Left ventricle myocardium superior (tissue), 1 donor: ENCODE data around the gene HARS1. TPM values are rescaled to one million over a fixed set of nuclear protein-coding genes. Genes with fewer than 3 reads are reported as not detected.
"Not testable (repeated sequence)": the region's sequence is repeated elsewhere in the genome, so short reads cannot be mapped to it uniquely, and the experiment has no call there.

Experiments
- ATAC-seq: fragments of 200-7000 bp; cut with Tn5 transposase; one replicate; pipeline ENCODE4 v1.9.1; 2020; ENCODE audit warnings: mild to moderate bottlenecking, moderate library complexity
- DNase-seq: peaks from one replicate; pipeline ENCODE4 v3.0.0-alpha.2; 2020
- intact Hi-C: fragments of 100-400 bp; cut with micrococcal nuclease; formaldehyde crosslinking; loops from one replicate; pipeline ENCODE4 v1.11.0; 2022
- microRNA-seq: library from miRNA; unstranded; fragments of <30 nt; microRNA quantifications from one replicate; pipeline ENCODE4 v1.2.0, GENCODE V29; 2020; ENCODE audit warnings: borderline number of aligned reads
- total RNA-seq: library from RNA; stranded (reverse); fragmentation: NEBNext Ultra II Directional; extraction: Animal tissue kit (Norgen Biotek cat#: 25700); gene quantifications from one replicate; pipeline ENCODE4 v1.2.1, GENCODE V29; 2021
- donor health status: DM: no; HTN: yes; CAD: no; lungs with severe emphysema.

Gene HARS1
- total RNA-seq, 1 donor from 2014 or later: 36.7 TPM

DNA sequence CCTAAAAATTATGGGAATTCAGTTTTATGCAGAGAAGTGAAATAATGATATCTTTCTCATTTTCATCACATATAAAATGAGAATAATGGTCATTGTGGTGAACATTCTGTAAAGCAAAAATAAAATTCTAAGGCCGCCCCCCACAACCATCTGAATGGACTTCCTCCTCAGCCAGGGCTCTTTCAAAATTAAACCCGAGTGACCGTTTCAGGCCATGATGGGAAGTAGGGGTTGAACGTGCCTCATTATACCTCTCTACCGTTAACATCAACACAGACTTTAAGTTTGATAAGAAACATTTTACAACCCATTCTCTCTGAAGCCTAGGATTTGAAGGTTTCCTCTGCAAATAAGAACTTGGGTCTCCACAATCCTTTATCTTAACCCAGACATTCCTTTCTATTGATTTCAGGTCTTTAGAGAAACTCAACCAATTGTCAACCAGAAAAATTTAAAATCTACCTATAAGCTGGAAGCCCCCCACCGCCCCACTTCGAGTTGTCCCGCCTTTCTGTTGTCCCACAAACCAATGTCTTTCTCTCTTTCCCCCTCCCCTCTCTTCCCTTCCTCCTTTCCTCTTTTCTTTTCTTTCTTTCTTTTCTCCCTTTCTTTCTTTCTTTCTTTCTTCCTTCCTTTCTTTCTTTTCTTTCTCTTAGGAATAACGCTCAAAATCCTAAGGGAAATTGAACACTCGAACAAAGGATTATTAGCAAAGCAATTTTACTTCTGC is 53.6 kb downstream of the HARS1 start:
- ATAC-seq (no peak), DNase-seq (no peak)
- intact Hi-C loops: loop anchor here (10.0 kb wide), 1 partner anchor 63 kb away; no protein-coding TSS in a partner anchor

DNA sequence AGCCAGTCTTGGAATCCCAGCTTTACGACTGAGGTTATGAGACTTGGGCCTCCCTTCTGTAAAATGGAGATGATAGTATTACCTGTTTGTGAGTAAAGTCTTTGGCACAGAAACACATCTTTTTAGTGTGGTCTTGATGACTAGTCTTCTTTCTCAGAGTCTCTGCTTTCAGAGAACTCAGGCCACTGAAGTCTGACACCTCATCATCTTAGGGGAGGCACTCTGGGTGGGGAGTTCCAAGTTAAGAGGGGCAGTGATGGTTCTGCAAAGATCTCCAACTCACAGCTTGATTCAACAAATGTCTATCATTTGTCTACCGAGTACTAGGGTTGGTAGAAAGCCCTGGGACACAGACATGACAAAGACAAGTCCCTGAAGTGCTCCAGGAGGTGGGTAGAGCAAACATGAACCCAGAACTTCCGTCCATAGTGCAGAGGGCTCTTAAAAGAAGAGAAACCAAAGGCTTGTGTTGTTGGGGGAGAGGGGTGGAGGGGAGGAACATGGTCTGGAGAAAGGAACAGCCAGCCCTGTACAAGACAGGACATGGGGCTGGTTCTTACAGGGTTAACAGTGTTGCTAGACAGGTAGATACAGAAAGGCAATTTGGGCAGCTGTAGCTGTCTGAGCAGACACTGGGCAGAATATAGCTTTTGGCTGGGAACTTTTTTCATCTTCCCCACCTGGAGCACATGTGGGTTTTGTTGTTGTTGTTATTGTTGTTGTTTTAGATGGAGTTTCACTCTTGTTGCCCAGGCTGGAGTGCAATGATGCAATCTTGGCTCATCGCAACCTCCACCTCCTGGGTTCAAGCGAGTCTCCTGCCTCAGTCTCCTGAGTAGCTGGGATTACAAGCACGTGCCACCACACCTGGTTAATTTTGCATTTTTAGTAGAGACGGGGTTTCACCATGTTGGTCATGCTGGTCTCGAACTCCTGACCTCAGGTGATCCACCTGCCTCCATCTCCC is 55.6 kb downstream of the HARS1 start:
- DNase-seq: no peak
- intact Hi-C loops: loop anchor here (10.0 kb wide), 1 partner anchor 61 kb away; no protein-coding TSS in a partner anchor
- ATAC-seq: no peak

DNA sequence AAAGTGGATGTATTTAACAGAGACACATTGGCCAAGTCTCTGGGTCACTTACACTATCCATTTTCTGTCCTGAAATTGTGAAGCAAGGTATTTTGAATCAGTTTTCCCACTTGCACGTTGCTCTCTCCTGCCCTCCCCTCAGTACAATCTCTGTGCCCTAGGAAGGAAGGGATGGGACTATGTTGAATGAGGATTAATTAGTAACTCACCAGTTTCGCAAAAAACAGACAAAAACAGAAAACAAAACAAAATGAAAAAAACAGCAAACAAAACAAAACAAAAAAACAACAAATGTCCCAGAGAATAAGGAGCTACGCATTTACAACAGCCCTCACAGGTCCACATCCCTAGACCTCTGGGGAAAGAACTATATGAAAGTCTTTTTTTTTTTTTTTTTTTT is 57.1 kb downstream of the HARS1 start:
- DNase-seq: no peak
- ATAC-seq: no peak
- intact Hi-C loops: loop anchor here (10.0 kb wide), 1 partner anchor 59 kb away; no protein-coding TSS in a partner anchor

DNA sequence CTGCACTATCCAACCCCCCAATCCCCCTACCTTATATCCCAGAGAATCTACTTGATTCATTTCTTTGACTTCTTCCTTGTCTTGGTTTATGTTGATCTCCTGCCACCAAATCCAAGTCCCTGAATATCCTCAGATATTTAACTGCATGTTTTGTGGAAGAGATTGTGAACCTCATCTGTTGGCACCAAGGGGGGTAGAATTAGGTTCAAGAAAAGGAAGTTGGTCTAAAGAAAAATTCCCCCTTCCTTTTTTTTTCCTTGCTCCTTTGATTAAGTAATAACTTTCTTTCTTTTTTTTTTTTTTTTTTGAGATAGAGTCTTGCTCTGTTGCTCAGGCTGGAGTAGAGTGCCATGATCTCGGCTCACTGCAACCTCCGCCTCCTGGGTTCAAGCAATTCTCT is 57.7 kb downstream of the HARS1 start:
- ATAC-seq (no peak), DNase-seq (no peak)

DNA sequence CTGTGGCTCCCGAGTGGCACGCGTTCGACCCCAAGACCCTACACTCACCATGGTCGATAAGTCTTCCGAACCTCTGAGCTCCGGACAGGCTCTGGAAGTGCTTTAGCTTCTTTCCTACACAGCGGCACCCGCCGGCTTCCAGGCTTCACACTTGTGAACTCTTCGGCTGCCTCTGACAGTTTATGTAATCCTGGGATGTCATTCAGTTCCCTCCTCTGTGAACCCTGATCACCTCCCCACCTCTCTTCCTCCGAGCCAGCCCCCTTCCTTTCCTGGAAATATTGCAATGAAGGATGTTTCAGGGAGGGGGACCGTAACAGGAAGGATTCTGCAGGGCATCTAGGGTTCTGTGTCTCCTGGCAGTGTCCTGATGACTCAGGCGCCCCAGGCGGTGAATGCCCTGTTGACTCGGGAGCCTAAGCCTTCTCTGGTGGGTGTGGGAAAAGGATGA is 58.1 kb downstream of the HARS1 start, which contains the start of gene CD14:
CD14 (minus strand) TSS at position 155 of the 451 bp plus-strand sequence; CDS start at position 51, 104 bp downstream.
- ATAC-seq (peak; percentile 73), DNase-seq (peak; percentile 73)
- intact Hi-C loops: loop anchor here (10.0 kb wide), 1 partner anchor 58 kb away; no protein-coding TSS in a partner anchor

More for the DNA sequence above, 57.7 kb downstream of the HARS1 start:
- intact Hi-C loops: loop anchor here (10.0 kb wide), 1 partner anchor 59 kb away; no protein-coding TSS in a partner anchor

DNA sequence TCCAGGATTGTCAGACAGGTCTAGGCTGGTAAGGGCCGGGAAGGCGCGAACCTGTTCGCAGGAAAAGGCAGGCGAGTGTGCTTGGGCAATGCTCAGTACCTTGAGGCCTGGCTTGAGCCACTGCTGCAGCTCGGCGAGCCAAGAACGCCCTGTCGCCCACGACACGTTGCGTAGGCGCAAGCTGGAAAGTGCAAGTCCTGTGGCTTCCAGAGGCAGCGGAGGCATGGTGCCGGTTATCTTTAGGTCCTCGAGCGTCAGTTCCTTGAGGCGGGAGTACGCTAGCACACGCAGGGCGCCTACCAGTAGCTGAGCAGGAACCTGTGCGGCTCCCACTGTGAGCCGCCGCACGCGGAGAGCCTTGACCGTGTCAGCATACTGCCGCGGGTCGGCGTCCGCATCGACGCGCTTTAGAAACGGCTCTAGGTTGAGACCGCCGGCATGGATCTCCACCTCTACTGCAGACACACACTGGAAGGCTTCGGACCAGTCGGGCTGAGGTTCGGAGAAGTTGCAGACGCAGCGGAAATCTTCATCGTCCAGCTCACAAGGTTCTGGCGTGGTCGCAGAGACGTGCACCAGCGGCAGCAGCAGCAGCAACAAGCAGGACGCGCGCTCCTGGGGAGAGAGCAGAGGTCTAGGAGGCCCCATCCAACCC is 58.7 kb downstream of the HARS1 start:
- peak; percentile 76 for ATAC-seq
- intact Hi-C loops: loop anchor here (10.0 kb wide), 1 partner anchor 58 kb away; no protein-coding TSS in a partner anchor

DNA sequence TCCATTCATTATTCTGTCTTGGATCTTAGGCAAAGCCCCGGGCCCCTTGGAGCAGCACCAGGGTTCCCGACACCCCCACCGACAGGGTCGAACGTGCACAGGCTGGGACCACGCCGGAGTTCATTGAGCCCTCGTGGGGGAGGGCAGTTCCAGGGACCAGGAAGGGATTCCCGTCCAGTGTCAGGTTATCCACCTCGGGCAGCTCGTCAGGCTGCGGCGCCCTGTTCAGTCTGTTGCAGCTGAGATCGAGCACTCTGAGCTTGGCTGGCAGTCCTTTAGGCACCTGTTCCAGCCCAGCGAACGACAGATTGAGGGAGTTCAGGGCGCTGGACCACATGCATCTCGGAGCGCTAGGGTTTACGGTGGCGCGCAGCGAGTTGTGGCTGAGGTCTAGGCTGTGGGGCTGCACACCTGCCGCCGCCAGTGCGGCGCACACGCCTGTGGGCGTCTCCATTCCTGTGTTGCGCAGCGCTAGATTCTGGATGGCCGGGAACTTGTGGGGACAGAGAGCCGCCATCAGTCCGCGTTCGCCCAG is 59.3 kb downstream of the HARS1 start:
- intact Hi-C loops: loop anchor here (10.0 kb wide), 1 partner anchor 57 kb away; no protein-coding TSS in a partner anchor
- ATAC-seq (peak; percentile 58), DNase-seq (no peak)

More for the DNA sequence above, 58.7 kb downstream of the HARS1 start:
- peak; percentile 74 for DNase-seq

DNA sequence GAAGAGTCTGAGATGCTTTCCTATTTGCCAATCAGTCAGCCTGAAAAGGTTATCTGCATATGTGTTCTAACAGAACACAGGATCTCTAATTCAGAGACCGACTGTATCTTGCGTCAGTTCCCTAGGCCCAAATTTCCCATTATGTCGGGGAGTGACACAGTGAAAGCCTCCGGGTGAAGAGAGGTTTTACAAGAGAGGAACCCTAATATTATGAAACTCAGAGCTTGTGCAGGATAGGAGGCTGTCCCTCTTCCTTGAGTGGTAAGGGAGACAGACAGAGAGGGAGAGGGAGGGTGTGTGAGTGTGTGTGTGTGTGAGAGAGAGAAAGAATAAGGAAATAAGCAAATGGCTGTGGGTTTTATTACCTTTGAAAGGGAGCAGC is 60.1 kb downstream of the HARS1 start:
- ATAC-seq (no peak), DNase-seq (no peak)
- intact Hi-C loops: loop anchor here (10.0 kb wide), 1 partner anchor 56 kb away; no protein-coding TSS in a partner anchor

DNA sequence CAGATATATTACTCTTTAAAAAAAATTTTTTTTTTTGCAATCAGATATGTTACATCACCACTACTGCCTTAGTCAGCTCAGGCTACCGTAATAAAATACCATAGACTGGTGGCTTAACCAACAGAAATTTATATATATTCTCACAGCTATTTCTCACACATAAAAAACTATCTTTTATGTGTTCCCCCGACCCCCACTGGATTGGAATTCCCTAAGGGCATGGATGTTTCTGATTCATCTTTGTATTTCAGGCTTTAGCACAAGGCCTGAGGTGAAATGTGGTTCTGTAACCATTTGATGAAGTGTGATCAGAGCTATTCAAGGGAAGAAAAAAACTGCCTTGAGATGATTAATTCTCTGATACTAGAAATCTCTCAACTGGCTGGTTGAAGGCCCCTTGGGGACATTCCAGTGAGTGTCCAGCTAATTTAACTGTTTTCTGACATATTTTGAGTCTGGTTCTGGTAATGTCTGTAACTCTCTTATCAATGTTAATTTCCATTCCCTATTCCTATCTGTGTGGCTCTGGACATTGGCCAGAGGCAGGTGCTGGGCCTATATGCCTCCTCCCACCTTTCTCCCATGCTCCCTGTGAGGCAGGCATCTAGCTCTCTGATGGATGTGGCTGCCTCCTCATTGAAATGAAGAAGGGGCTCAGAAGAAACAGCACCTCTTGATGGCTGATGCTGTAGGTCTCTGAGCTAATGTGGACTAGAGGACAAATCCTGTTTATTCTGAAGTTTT is 60.7 kb downstream of the HARS1 start:
- DNase-seq: no peak
- intact Hi-C loops: loop anchor here (10.0 kb wide), 1 partner anchor 56 kb away; no protein-coding TSS in a partner anchor
- no peak for ATAC-seq

DNA sequence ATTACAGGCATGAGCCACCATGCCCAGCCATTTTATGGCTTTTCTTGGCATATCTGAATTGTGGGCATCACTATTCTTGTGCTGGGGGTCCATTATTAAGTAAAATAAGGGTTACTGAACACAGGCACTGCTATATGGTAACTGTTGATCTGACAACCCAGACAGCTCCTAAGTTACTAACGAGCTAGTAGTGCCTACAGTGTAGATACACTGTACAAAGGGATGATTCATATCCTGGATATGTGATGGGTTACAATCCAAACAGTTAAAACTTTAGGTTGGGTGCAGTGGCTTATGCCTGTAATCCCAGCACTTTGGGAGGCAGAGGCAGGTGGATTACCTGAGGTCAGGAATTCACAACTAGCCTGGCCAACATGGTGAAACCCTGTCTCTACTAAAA is 62.5 kb downstream of the HARS1 start:
- intact Hi-C loops: no loop called here
- ATAC-seq (no peak), DNase-seq (no peak)

DNA sequence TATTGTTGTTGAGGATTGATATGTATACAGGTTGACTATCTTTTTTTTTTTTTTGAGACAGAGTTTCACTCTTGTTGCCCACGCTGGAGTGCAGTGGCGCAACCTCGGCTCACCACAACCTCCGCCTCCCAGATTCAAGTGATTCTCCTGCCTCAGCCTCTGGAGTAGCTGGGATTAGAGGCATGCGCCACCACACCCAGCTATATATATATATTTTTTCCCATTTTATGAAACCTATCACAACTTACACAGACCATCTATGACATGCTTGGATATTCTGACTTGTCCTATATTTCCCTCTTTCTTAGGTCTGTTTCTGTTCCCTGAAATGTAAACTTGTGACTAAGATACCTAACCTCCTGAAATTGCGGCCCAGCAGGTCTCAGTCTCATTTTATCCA is 63.2 kb downstream of the HARS1 start:
- no peak for DNase-seq
- intact Hi-C loops: no loop called here
- ATAC-seq: no peak

DNA sequence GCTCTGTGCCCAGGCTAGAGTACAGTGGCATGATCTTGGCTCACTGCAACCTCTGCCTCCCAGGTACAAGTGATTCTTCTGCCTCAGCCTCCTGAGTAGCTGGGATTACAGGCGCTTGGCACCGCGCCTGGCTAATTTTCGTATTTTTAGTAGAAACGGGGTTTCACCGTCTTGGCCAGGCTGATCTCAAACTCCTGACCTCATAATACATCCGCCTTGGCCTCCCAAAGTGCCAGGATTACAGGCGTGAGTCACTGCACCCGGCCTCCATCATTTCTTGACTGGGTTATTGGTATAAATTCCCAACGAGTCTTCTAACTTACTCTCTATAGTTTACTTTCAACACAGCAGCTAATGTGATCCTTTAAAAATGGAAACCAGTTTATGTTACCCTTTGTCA is 66.3 kb downstream of the HARS1 start:
- ATAC-seq, DNase-seq, intact Hi-C loops: not testable (repeated sequence)

Small RNA genes lying within 50 kb of the gene (microRNA-seq; reads per million reads assigned to microRNA genes)
- gene MIR3655: not detected

Other genes starting within 250 kb of the HARS1 start
- gene EIF4EBP3, start 143.7 kb downstream of the HARS1 start, total RNA-seq: 18.2 TPM
- 27.4 TPM for gene SRA1, start 133.9 kb downstream of the HARS1 start, total RNA-seq
- 13.3 TPM for gene APBB3, start 126.8 kb downstream of the HARS1 start, total RNA-seq
- gene SLC35A4, start 126.5 kb downstream of the HARS1 start, total RNA-seq: 77.5 TPM
- 31.0 TPM for gene CD14, start 58.2 kb downstream of the HARS1 start, total RNA-seq
- 3.2 TPM for gene TMCO6, start 51.9 kb downstream of the HARS1 start, total RNA-seq
- 161 TPM for gene NDUFA2, start 43.7 kb downstream of the HARS1 start, total RNA-seq
- 73.7 TPM for gene IK, start 43.5 kb downstream of the HARS1 start, total RNA-seq
- gene WDR55, start 26.5 kb downstream of the HARS1 start, total RNA-seq: 12.1 TPM
- 0.67 TPM for gene DND1, start 17.8 kb downstream of the HARS1 start, total RNA-seq
- gene HARS2, start 85 bp upstream of the HARS1 start, total RNA-seq: 27.9 TPM
- gene ZMAT2, start 9.1 kb upstream of the HARS1 start, total RNA-seq: 31.4 TPM
- gene PCDHA1, start 94.8 kb upstream of the HARS1 start, total RNA-seq: not detected
- not detected for gene PCDHA2, start 103.5 kb upstream of the HARS1 start, total RNA-seq
- gene PCDHA3, start 109.7 kb upstream of the HARS1 start, total RNA-seq: 0.07 TPM
- gene PCDHA4, start 115.7 kb upstream of the HARS1 start, total RNA-seq: 0.10 TPM
- not detected for gene PCDHA5, start 130.2 kb upstream of the HARS1 start, total RNA-seq
- gene PCDHA6, start 136.6 kb upstream of the HARS1 start, total RNA-seq: not detected
- gene PCDHA7, start 142.9 kb upstream of the HARS1 start, total RNA-seq: 0.12 TPM
- not detected for gene PCDHA8, start 149.8 kb upstream of the HARS1 start, total RNA-seq
- gene PCDHA9, start 157.0 kb upstream of the HARS1 start, total RNA-seq: not detected
- 0.15 TPM for gene PCDHA10, start 164.5 kb upstream of the HARS1 start, total RNA-seq
- not detected for gene PCDHA11, start 177.6 kb upstream of the HARS1 start, total RNA-seq
- not detected for gene PCDHA12, start 183.9 kb upstream of the HARS1 start, total RNA-seq
- gene PCDHA13, start 190.8 kb upstream of the HARS1 start, total RNA-seq: 0.10 TPM
- 0.10 TPM for gene PCDHAC1, start 234.9 kb upstream of the HARS1 start, total RNA-seq